Measurements from ENCODE around the gene ATP5MC3. TPM values are rescaled to one million over a fixed set of nuclear protein-coding genes. Genes with fewer than 3 reads are reported as not detected.

ATP5MC3 gene
- total RNA-seq, 2 experiments from 2014 or later: 161 to 371 TPM

GRCh38 chr2:175175320-175175719 lies 6.2 kb downstream of the ATP5MC3 start:
- Histone ChIP-seq H3K9me2 (ENCODE audit: insufficient read depth, low read length) (no peaks in the 10 kb centered on the region), H2AFZ (ENCODE audit: low read length) (no peak overlapping the region), H3K4me1 (ENCODE audit: insufficient read depth, low read length, poor library complexity, severe bottlenecking) (peaks cover 21% of the 10 kb centered on the region), H3K36me3 (ENCODE audit: insufficient read depth, low read length) (peaks cover 85% of the 10 kb centered on the region), H4K20me1 (ENCODE audit: insufficient read depth, low read length) (peaks cover 41% of the 10 kb centered on the region), H3K27ac (ENCODE audit: low read depth, low read length, poor library complexity, severe bottlenecking) (no peak overlapping the region), H3K4me3 (ENCODE audit: low read depth, low read length, poor library complexity, severe bottlenecking) (no peak overlapping the region), H3K4me2 (ENCODE audit: low read length) (no peak overlapping the region), H3K9me3 (ENCODE audit: low read length) (no peaks in the 10 kb centered on the region), H3K79me2 (ENCODE audit: insufficient read depth, low read depth, low read length) (peaks cover 37% of the 10 kb centered on the region)
- ChIA-PET POLR2A (interaction anchor here (0.7 to 1.6 kb wide), 3 partner anchors 27 to 268 kb away, joined by 3 to 6 read pairs (median 3); no protein-coding TSS in a partner anchor), CTCF (ENCODE audit: unreplicated experiment) (no interaction called here)
- BruUV-seq (replicated peaks): no TSS peak
- intact Hi-C loops (cut with micrococcal nuclease; ENCODE audit: unreplicated experiment): no loop called here
- TF ChIP-seq EZH2phosphoT487 (IDR thresholded peaks at IDR 0.05; ENCODE audit: borderline replicate concordance, low read depth, low read length) (no peak), CTCF (conservative IDR thresholded peaks at IDR 0.05; ENCODE audit: low read length) (no peak)
- no peak for DNase-seq (ENCODE audit: low spot score)

DNA sequence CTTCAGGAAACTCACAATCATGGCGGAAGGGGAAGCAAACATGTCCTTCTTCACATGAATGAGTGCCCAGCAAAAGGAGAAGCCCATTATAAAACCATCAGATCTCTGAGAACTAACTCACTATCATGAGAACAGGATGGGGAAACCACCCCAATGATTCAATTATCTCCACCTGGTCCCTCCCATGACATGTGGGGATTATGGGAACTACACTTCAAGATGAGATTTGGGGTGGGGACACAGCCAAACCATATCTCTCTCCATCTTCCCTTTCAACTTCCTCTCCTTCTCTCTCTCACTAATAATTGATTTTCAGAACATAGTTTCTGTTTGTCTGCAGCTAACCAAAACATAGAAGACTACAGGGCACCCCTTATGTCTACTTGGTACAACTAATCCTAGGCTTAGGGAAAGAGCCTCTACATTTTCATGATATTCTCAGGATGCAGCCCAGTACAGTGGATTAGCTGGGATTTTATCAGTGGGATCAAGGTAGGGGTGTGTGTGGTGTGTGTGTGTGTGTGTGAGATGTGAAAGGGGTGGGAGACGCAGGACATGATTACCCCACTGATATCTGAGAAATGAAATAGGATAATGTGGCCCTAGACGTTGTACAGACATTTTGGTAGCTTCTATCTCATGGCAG lies 10.7 kb downstream of the ATP5MC3 start:
- Histone ChIP-seq H3K4me1 (ENCODE audit: insufficient read depth, low read length, poor library complexity, severe bottlenecking) (peaks cover 23% of the 10 kb centered on the region), H3K27ac (ENCODE audit: low read depth, low read length, poor library complexity, severe bottlenecking) (no peak overlapping the region), H3K36me3 (ENCODE audit: insufficient read depth, low read length) (peaks cover 39% of the 10 kb centered on the region), H3K9me2 (ENCODE audit: insufficient read depth, low read length) (no peaks in the 10 kb centered on the region), H2AFZ (ENCODE audit: low read length) (no peak overlapping the region), H3K4me2 (ENCODE audit: low read length) (no peak overlapping the region), H3K4me3 (ENCODE audit: low read depth, low read length, poor library complexity, severe bottlenecking) (no peak overlapping the region), H3K79me2 (ENCODE audit: insufficient read depth, low read depth, low read length) (peaks cover 29% of the 10 kb centered on the region), H4K20me1 (ENCODE audit: insufficient read depth, low read length) (peaks cover 17% of the 10 kb centered on the region; the same call in 1 of the 2 replicates), H3K9me3 (ENCODE audit: low read length) (no peaks in the 10 kb centered on the region)
- CTCF ChIA-PET (ENCODE audit: unreplicated experiment): no interaction called here
- no peak for TF ChIP-seq EZH2phosphoT487 (IDR thresholded peaks at IDR 0.05; ENCODE audit: borderline replicate concordance, low read depth, low read length)
- no peak for TF ChIP-seq CTCF (conservative IDR thresholded peaks at IDR 0.05; ENCODE audit: low read length)
- intact Hi-C loops (cut with micrococcal nuclease; ENCODE audit: unreplicated experiment): no loop called here
- BruUV-seq (replicated peaks): no TSS peak
- POLR2A ChIA-PET: no interaction called here
- DNase-seq (ENCODE audit: low spot score): no peak

GRCh38 chr2:175169191-175169590 lies 12.3 kb downstream of the ATP5MC3 start:
- intact Hi-C loops (cut with micrococcal nuclease; ENCODE audit: unreplicated experiment): loop anchor here (5.0 kb wide), 1 partner anchor 57 kb away; no protein-coding TSS in a partner anchor
- no peak for DNase-seq (ENCODE audit: low spot score)
- peaks cover 26% of the 10 kb centered on the region for H3K4me1 ChIP-seq (ENCODE audit: insufficient read depth, low read length, poor library complexity, severe bottlenecking)
- no TSS peak for BruUV-seq (replicated peaks)
- peak overlapping the region; percentile 99 for H3K4me3 ChIP-seq (ENCODE audit: low read depth, low read length, poor library complexity, severe bottlenecking)
- peak overlapping the region; percentile 74; the same call in 1 of the 2 replicates for H2AFZ ChIP-seq (ENCODE audit: low read length)
- peaks cover 45% of the 10 kb centered on the region for H3K79me2 ChIP-seq (ENCODE audit: insufficient read depth, low read depth, low read length)
- H3K36me3 ChIP-seq (ENCODE audit: insufficient read depth, low read length): peaks cover 34% of the 10 kb centered on the region
- CTCF ChIA-PET (ENCODE audit: unreplicated experiment): interaction anchor here (1.6 kb wide), 1 partner anchor 10 kb away, joined by 5 read pairs; no protein-coding TSS in a partner anchor
- H3K27ac ChIP-seq (ENCODE audit: low read depth, low read length, poor library complexity, severe bottlenecking): peak overlapping the region; percentile 61
- H3K9me3 ChIP-seq (ENCODE audit: low read length): no peaks in the 10 kb centered on the region
- H3K4me2 ChIP-seq (ENCODE audit: low read length): peak overlapping the region; percentile 81
- no peaks in the 10 kb centered on the region for H3K9me2 ChIP-seq (ENCODE audit: insufficient read depth, low read length)
- TF ChIP-seq CTCF (conservative IDR thresholded peaks at IDR 0.05; ENCODE audit: low read length) (no peak), EZH2phosphoT487 (IDR thresholded peaks at IDR 0.05; ENCODE audit: borderline replicate concordance, low read depth, low read length) (no peak)
- H4K20me1 ChIP-seq (ENCODE audit: insufficient read depth, low read length): peaks cover 13% of the 10 kb centered on the region; the same call in 1 of the 2 replicates
- POLR2A ChIA-PET: interaction anchor here (0.6 to 2.1 kb wide), 2 partner anchors 10 to 999 kb away, joined by 4 to 38 read pairs; no protein-coding TSS in a partner anchor

All from OCI-LY7 (cell line).